Stimulated activated CD8-positive, alpha-beta memory T cell treated with anti-CD3 and anti-CD28 coated beads, Interleukin-12 subunit alpha, Interleukin-12 subunit beta, amount 100 ng/mL, for 4 hours (primary cell): ENCODE measurements around the gene NR1D1.

Experiments used
- DNase-seq: peaks from one replicate; pipeline ENCODE4 v3.0.0-alpha.2; 2020; ENCODE audit warnings: low read depth

Gene NR1D1

DNA sequence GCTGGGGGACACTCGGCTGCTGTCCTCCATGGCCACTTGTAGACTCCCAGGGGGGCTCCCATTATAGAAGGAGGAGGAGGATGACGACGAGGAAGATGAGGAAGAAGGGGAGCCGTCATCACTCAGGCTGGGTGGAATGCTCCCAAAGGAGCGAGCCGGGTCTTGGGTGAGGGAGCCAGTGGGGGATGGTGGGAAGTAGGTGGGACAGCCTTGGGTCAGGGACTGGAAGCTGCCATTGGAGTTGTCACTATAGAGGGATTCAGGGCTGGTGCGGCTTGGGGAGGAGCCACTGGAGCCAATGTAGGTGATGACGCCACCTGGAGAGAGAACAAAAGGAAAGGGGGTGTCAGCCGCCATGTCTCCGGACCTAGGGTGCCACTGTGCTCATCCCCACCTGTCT lies 3.3 kb downstream of the NR1D1 start:
- DNase-seq, result no peak

GRCh38 chr17:40095944-40096791 lies 4.2 kb downstream of the NR1D1 start:
- peak; percentile 57 for DNase-seq

GRCh38 chr17:40095351-40095943 lies 4.9 kb downstream of the NR1D1 start:
- DNase-seq, result no peak

- no peak for DNase-seq
Measured at GRCh38 chr17:40094874-40095273, 5.5 kb downstream of the NR1D1 start.

DNA sequence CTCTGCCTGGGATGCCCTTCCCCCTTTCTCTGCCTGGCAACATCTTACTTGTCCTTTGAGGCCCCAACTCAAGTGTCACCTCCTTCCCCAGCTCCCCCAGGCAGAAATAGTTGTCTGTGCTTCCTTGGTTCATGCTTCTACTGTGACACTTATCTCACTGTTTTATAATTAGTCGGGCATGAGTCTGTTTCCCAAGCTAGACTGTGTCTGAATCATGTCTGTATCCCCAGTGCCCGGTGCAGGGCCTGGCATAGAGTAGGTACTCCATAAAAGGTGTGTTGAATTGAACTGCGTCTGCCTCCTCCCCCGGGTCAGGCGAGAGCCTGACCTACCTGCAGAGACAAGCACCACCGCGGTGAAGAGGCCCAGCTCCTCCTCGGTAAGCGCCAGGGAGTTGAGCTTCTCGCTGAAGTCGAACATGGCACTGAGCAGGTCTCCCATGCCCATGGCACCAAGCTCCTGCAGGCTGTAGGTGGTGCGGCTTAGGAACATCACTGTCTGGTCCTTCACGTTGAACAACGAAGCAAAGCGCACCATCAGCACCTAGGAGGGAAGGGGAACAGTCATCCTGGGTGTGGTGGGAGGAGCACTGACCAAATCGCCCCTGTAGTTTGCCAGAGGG lies 6.7 kb downstream of the NR1D1 start:
- no peak for DNase-seq

- no peak for DNase-seq
Measured at GRCh38 chr17:40093005-40093579, 7.3 kb downstream of the NR1D1 start.

GRCh38 chr17:40092581-40092980 lies 7.8 kb downstream of the NR1D1 start:
- no peak for DNase-seq

- DNase-seq, result no peak
Measured at GRCh38 chr17:40091691-40092397, 8.5 kb downstream of the NR1D1 start.

- DNase-seq, result no peak
Measured at GRCh38 chr17:40090237-40091119, 9.9 kb downstream of the NR1D1 start.

DNA sequence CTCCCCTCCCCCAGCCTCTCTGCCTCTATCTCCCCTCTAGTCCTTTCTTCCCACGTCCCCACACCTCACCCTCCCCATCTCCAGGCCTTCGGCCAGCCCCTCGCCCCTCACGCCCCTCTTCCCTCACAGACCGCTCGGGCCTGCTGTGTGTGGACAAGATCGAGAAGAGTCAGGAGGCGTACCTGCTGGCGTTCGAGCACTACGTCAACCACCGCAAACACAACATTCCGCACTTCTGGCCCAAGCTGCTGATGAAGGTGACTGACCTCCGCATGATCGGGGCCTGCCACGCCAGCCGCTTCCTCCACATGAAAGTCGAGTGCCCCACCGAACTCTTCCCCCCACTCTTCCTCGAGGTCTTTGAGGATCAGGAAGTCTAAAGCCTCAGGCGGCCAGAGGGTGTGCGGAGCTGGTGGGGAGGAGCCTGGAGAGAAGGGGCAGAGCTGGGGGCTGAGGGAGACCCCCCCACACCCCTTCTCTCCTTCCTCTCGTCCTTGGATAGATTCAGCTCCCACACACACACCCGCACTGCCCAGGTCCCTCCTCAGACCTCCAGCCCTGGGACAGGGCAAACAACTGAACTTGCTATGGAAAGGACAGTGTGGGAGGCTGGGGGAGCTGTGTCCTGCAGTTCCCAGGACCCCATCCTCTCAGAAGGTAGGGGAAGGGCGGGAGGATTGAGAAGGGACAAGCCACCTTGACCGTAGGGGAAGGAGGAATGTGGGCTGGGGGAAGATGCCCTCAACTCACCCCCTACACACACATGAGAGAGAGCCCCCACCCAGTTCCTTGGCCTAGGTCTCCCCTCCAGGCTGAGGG lies 11.1 kb downstream of the NR1D1 start:
- DNase-seq, result no peak

- DNase-seq, result no peak
Measured at GRCh38 chr17:40087903-40088718, 12.3 kb downstream of the NR1D1 start.

- DNase-seq, result no peak
Measured at GRCh38 chr17:40087049-40087794, 13.2 kb downstream of the NR1D1 start.

GRCh38 chr17:40086150-40087044 lies 14.0 kb downstream of the NR1D1 start:
- DNase-seq, result no peak

- no peak for DNase-seq
Measured at GRCh38 chr17:40084477-40084876, 15.9 kb downstream of the NR1D1 start.

GRCh38 chr17:40079545-40079944 lies 20.8 kb downstream of the NR1D1 start:
- DNase-seq, result no peak

- DNase-seq, result no peak
Measured at GRCh38 chr17:40076591-40076990, 23.8 kb downstream of the NR1D1 start.

DNA sequence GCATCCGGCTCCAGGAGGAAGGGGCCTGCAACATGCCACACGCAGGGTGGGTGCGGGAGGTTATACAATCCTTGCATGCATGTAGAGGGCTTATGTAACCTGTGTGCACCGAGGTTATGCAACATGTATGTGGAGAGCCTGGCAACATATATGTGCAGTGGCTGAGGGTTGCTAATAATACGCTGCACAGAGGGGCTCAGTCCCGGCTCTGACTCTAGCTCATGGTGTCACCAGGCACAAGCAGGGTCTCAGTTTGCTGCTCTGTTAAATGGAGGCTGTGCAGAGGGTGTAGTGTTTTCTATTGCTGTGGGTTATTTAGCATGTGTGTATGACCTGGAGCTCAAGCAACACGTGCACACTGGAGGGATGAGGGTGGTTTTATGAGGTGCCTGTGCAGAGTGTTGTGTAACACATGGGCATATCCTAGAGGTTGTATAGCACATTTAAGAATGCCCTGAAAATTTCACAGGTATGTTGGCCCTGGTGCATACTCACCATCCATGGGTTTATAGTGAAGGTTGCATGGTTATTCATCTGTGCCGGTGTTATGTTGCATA lies 24.4 kb downstream of the NR1D1 start:
- no peak for DNase-seq
